ENCODE measurements around the gene CAP2. TPM values are rescaled to one million over a fixed set of nuclear protein-coding genes. Genes with fewer than 3 reads are reported as not detected.

CAP2 gene
- total and polyA plus RNA-seq, 9 donors: 2.0 to 21.7 (median 5.0) TPM

- H3K27ac ChIP-seq: no peak overlapping the region
- intact Hi-C loops (cut with DNase I): no loop called here
- TF ChIP-seq POLR2A (IDR thresholded peaks at IDR 0.05) (no peak), CTCF (IDR thresholded peaks at IDR 0.05) (no peak), EP300 (IDR thresholded peaks at IDR 0.05) (no peak)
- no peak overlapping the region for H3K4me3 ChIP-seq
- no peaks in the 10 kb centered on the region for H3K36me3 ChIP-seq
- no peaks in the 10 kb centered on the region for H3K4me1 ChIP-seq (ENCODE audit: insufficient read depth)
- WGBS, 3 donors: 95 to 96% (median 95%) methylated on average over 11 of the region's 11 CpGs
- H3K9me3 ChIP-seq: no peaks in the 10 kb centered on the region
- H3K27me3 ChIP-seq: no peaks in the 10 kb centered on the region
- DNase-seq: no peak
Observed at GRCh38 chr6:17511084-17511483, 117.7 kb downstream of the CAP2 start.

DNA sequence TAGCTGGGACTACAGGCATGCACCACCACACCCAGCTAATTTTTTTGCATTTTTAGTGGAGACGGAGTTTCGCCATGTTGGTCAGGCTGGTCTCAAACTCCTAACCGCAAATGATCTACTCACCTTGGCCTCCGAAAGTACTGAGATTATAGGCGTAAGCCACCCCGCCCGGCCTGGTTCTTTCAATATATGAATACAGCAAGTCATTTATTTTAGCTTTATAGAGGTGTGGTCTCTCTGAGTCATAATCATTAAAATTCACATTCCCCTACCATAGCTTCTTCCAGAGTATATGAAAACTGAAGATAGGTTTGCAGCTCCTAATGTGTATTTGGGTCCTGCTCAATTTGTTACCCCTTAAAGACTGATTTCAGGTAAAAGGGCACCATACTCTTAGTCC is 118.2 kb downstream of the CAP2 start:
- intact Hi-C loops (cut with DNase I): no loop called here
- 97 to 98% (median 98%) methylated on average over 7 of the region's 7 CpGs for WGBS, 3 donors
- no peaks in the 10 kb centered on the region for H3K36me3 ChIP-seq

GRCh38 chr6:17519120-17519519 is 125.7 kb downstream of the CAP2 start:
- Histone ChIP-seq H3K27ac (no peak overlapping the region), H3K4me3 (no peak overlapping the region), H3K27me3 (no peaks in the 10 kb centered on the region), H3K36me3 (no peaks in the 10 kb centered on the region), H3K4me1 (ENCODE audit: insufficient read depth) (no peaks in the 10 kb centered on the region), H3K9me3 (no peaks in the 10 kb centered on the region)
- TF ChIP-seq POLR2A (IDR thresholded peaks at IDR 0.05) (no peak), EP300 (IDR thresholded peaks at IDR 0.05) (no peak), CTCF (IDR thresholded peaks at IDR 0.05) (no peak)
- WGBS, 3 donors: 76 to 86% (median 82%) methylated on average over 5 of the region's 5 CpGs
- DNase-seq: no peak
- intact Hi-C loops (cut with DNase I): no loop called here

More for the DNA sequence above, 118.2 kb downstream of the CAP2 start:
- no peak overlapping the region for H3K4me3 ChIP-seq
- no peak for TF ChIP-seq POLR2A (IDR thresholded peaks at IDR 0.05)
- no peak for TF ChIP-seq CTCF (IDR thresholded peaks at IDR 0.05)
- TF ChIP-seq EP300 (IDR thresholded peaks at IDR 0.05): no peak
- no peaks in the 10 kb centered on the region for H3K4me1 ChIP-seq (ENCODE audit: insufficient read depth)
- H3K27me3 ChIP-seq: no peaks in the 10 kb centered on the region
- no peaks in the 10 kb centered on the region for H3K9me3 ChIP-seq
- DNase-seq: no peak
- no peak overlapping the region for H3K27ac ChIP-seq

DNA sequence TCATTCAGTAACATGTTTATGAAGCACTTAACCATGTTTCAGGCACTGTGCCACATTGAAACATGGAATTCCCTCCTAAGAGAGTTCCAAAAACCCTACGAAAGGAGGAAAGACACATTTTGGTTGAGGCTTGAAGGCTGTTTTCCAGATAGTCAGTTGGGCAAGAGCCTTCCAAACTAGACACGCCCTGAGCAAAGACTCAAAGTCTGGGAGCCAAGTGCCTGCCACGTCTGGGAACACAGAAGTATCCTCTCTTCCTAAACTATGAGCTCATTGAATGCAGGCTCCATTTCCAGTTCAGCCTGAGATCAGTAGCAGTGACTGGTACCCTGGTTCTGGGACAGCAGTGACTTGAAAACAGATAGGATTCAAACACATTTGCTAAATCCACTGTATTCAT is 132.2 kb downstream of the CAP2 start:
- 54 to 81% (median 79%) methylated on average over 3 of the region's 3 CpGs for WGBS, 3 donors
- no peak for DNase-seq
- H3K4me3 ChIP-seq: no peak overlapping the region
- H3K27me3 ChIP-seq: no peaks in the 10 kb centered on the region
- no peaks in the 10 kb centered on the region for H3K9me3 ChIP-seq
- H3K36me3 ChIP-seq: no peaks in the 10 kb centered on the region
- no peaks in the 10 kb centered on the region for H3K4me1 ChIP-seq (ENCODE audit: insufficient read depth)
- TF ChIP-seq POLR2A (IDR thresholded peaks at IDR 0.05): no peak
- TF ChIP-seq CTCF (IDR thresholded peaks at IDR 0.05): no peak
- TF ChIP-seq EP300 (IDR thresholded peaks at IDR 0.05): no peak
- intact Hi-C loops (cut with DNase I): no loop called here
- no peak overlapping the region for H3K27ac ChIP-seq

GRCh38 chr6:17527076-17527475 is 133.7 kb downstream of the CAP2 start:
- no peak overlapping the region for H3K4me3 ChIP-seq
- 5 to 22% (median 17%) methylated on average over 1 of the region's 1 CpG for WGBS, 3 donors
- intact Hi-C loops (cut with DNase I): no loop called here
- no peak overlapping the region for H3K27ac ChIP-seq
- H3K27me3 ChIP-seq: no peaks in the 10 kb centered on the region
- H3K9me3 ChIP-seq: no peaks in the 10 kb centered on the region
- no peak for DNase-seq
- no peak for TF ChIP-seq CTCF (IDR thresholded peaks at IDR 0.05)
- no peak for TF ChIP-seq POLR2A (IDR thresholded peaks at IDR 0.05)
- no peak for TF ChIP-seq EP300 (IDR thresholded peaks at IDR 0.05)
- H3K36me3 ChIP-seq: no peaks in the 10 kb centered on the region
- no peaks in the 10 kb centered on the region for H3K4me1 ChIP-seq (ENCODE audit: insufficient read depth)
